ENCODE measurements around the gene CLIC4. TPM values are rescaled to one million over a fixed set of nuclear protein-coding genes. Genes with fewer than 3 reads are reported as not detected.

The CLIC4 gene
- polyA plus RNA-seq, 3 donors: 9.7 to 38.1 (median 24.6) TPM

- TF ChIP-seq CTCF (IDR thresholded peaks at IDR 0.05): no peak
- H3K4me1 Mint-ChIP-seq: peaks cover 20% of the 10 kb centered on the region
- H3K9ac ChIP-seq (ENCODE audit: insufficient read depth, low read length, poor library complexity, severe bottlenecking): no peak overlapping the region
- no peaks in the 10 kb centered on the region for H3K36me3 ChIP-seq (replicated peaks in 1 of 2; ENCODE audit: control insufficient read depth in 1 of 2, insufficient read depth in 2 of 2, low read length in 2 of 2)
- no peaks in the 10 kb centered on the region for H3K79me2 ChIP-seq (ENCODE audit: insufficient read depth, low read length)
- peaks cover 0 to 11% of the 10 kb centered on the region in 2 donors for H3K27me3 ChIP-seq (ENCODE audit: control insufficient read depth in 2 of 2, insufficient read depth in 2 of 2, low read length in 2 of 2)
- peak overlapping the region in 1 of 2 donors; percentile 55 for H3K4me3 Mint-ChIP-seq
- H3K4me3 ChIP-seq (replicated peaks in 1 of 3; ENCODE audit: low read depth in 2 of 3, low read length in 3 of 3): no peak overlapping the region
- no peak overlapping the region for H2AFZ ChIP-seq (ENCODE audit: insufficient read depth, low read depth, low read length, poor library complexity, severe bottlenecking)
- H3K36me3 Mint-ChIP-seq: no peaks in the 10 kb centered on the region
- WGBS (ENCODE audit: insufficient coverage): 92% methylated on average over 14 of the region's 28 CpGs
- H3K9me3 Mint-ChIP-seq: no peaks in the 10 kb centered on the region
- H3K27ac Mint-ChIP-seq: no peak overlapping the region
- DNase-seq: no peak
- no peaks in the 10 kb centered on the region for H3K9me3 ChIP-seq (replicated peaks in 1 of 2; ENCODE audit: control insufficient read depth in 1 of 2, insufficient read depth in 1 of 2, low read length in 2 of 2)
- H3K27ac ChIP-seq (ENCODE audit: low read depth in 1 of 2, low read length in 2 of 2): no peak overlapping the region
- intact Hi-C loops (cut with micrococcal nuclease): no loop called here
- H3K4me2 ChIP-seq (replicated peaks; ENCODE audit: extremely low read depth, low read length, poor library complexity, severe bottlenecking): no peak overlapping the region
- H3K4me1 ChIP-seq (ENCODE audit: control insufficient read depth in 1 of 2, insufficient read depth in 2 of 2, low read length in 2 of 2): peaks cover 17 to 18% of the 10 kb centered on the region in 2 donors
- no peaks in the 10 kb centered on the region for H4K20me1 ChIP-seq (ENCODE audit: insufficient read depth, low read length)
- H3K27me3 Mint-ChIP-seq (ENCODE audit: low read depth in 3 of 3): peaks cover 12 to 47% (median 25%) of the 10 kb centered on the region in 3 donors
Measured at GRCh38 chr1:24861821-24862727, 116.8 kb downstream of the CLIC4 start.

DNA sequence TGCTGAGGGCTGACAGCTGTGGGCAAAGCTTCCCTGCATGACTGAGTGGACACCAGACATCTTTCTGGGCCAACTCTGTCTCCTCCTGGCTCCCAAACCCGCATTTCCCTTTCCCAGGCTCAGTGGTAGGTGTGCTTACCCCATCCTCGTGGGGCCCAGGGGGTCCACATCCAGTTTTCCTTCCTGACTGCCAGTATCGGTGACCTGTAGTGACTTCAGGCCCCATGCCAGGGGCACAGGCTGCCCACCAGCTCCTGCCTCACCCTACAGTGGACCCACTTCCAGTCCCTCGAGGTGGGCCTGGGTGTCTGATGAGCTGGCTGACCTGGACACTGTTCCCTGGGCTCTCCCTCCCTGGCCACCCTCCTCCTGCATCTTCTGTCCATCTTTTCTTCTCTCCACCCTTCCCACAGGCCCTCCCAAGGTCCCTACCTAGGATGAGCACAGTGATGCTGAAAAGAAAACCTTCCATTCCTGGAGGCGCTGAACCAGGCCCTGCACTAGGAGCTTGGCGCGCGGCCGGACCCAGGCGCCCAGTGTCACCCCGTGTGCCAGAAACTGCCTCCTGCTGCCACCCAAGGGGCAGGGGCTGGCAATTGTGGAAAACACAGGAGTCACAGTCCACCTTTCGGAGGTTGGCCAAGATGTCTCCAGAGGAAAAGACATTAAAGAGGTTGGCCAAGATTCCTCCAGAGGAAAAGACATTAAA lies 117.7 kb downstream of the CLIC4 start:
- Mint-ChIP-seq H3K9me3 (no peaks in the 10 kb centered on the region), H3K4me1 (peaks cover 18% of the 10 kb centered on the region), H3K36me3 (no peaks in the 10 kb centered on the region), H3K27me3 (ENCODE audit: low read depth in 3 of 3) (peaks cover 10 to 42% (median 25%) of the 10 kb centered on the region in 3 donors), H3K27ac (no peak overlapping the region), H3K4me3 (peak overlapping the region in 1 of 2 donors; percentile 55)
- DNase-seq: no peak
- Histone ChIP-seq H3K27ac (ENCODE audit: low read depth in 1 of 2, low read length in 2 of 2) (no peak overlapping the region), H3K9ac (ENCODE audit: insufficient read depth, low read length, poor library complexity, severe bottlenecking) (no peak overlapping the region), H3K4me1 (ENCODE audit: control insufficient read depth in 1 of 2, insufficient read depth in 2 of 2, low read length in 2 of 2) (peaks cover 17 to 18% of the 10 kb centered on the region in 2 donors), H4K20me1 (ENCODE audit: insufficient read depth, low read length) (no peaks in the 10 kb centered on the region), H2AFZ (ENCODE audit: insufficient read depth, low read depth, low read length, poor library complexity, severe bottlenecking) (no peak overlapping the region), H3K4me2 (replicated peaks; ENCODE audit: extremely low read depth, low read length, poor library complexity, severe bottlenecking) (no peak overlapping the region), H3K9me3 (replicated peaks in 1 of 2; ENCODE audit: control insufficient read depth in 1 of 2, insufficient read depth in 1 of 2, low read length in 2 of 2) (no peaks in the 10 kb centered on the region), H3K79me2 (ENCODE audit: insufficient read depth, low read length) (no peaks in the 10 kb centered on the region), H3K27me3 (ENCODE audit: control insufficient read depth in 2 of 2, insufficient read depth in 2 of 2, low read length in 2 of 2) (peaks cover 0 to 8% of the 10 kb centered on the region in 2 donors), H3K36me3 (replicated peaks in 1 of 2; ENCODE audit: control insufficient read depth in 1 of 2, insufficient read depth in 2 of 2, low read length in 2 of 2) (no peaks in the 10 kb centered on the region), H3K4me3 (replicated peaks in 1 of 3; ENCODE audit: low read depth in 2 of 3, low read length in 3 of 3) (no peak overlapping the region)
- no peak for TF ChIP-seq CTCF (IDR thresholded peaks at IDR 0.05)
- intact Hi-C loops (cut with micrococcal nuclease): no loop called here
- 88% methylated on average over 11 of the region's 12 CpGs for WGBS (ENCODE audit: insufficient coverage)
